ENCODE data around the gene SLC14A1.

Gene SLC14A1

DNA sequence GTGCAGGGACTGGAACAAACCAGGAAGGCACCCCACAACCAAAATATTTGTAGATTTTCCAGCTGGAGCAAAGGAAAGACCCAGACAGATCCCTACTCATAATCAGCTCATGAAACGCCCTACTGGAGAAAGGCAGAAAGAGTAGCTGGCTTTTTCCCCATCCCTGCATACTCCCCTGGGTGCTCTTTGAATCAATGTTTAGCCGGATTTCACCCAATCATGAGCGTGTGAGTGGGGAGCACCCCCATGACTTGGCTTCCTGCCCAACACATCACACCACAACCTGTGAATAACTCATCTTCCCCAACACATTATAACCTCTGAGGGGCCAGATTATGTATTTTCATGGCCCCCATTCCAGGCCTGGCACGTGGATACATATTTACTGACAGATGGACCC lies 35.1 kb upstream of the SLC14A1 start:
- Mint-ChIP-seq H3K4me3 (no peak overlapping the region), H3K27me3 (ENCODE audit: low read depth) (no peaks in the 10 kb centered on the region), H3K9me3 (peaks cover 8% of the 10 kb centered on the region), H3K36me3 (ENCODE audit: low read depth) (peaks cover 2% of the 10 kb centered on the region), H3K4me1 (peaks cover 45% of the 10 kb centered on the region), H3K27ac (peak overlapping the region; percentile 52 to 74 (median 56))
- no peak for TF ChIP-seq CTCF (IDR thresholded peaks at IDR 0.05; ENCODE audit: unreplicated experiment in 3 of 3)

- Mint-ChIP-seq H3K27me3 (ENCODE audit: low read depth) (no peaks in the 10 kb centered on the region), H3K9me3 (peaks cover 10% of the 10 kb centered on the region), H3K4me1 (peaks cover 45% of the 10 kb centered on the region), H3K27ac (no peak overlapping the region), H3K4me3 (no peak overlapping the region), H3K36me3 (ENCODE audit: low read depth) (peaks cover 4% of the 10 kb centered on the region)
- no peak for TF ChIP-seq CTCF (IDR thresholded peaks at IDR 0.05; ENCODE audit: unreplicated experiment in 3 of 3)
Observed at GRCh38 chr18:45689396-45689795, 34.6 kb upstream of the SLC14A1 start.

- peak; percentile 82 to 88 (median 85) for TF ChIP-seq CTCF (IDR thresholded peaks at IDR 0.05; ENCODE audit: unreplicated experiment in 3 of 3)
- Mint-ChIP-seq H3K4me1 (peaks cover 42% of the 10 kb centered on the region), H3K4me3 (peak overlapping the region in 1 of 3 experiments; percentile 46), H3K9me3 (peaks cover 23% of the 10 kb centered on the region), H3K27me3 (ENCODE audit: low read depth) (no peaks in the 10 kb centered on the region), H3K27ac (peak overlapping the region; percentile 30 to 83 (median 30)), H3K36me3 (ENCODE audit: low read depth) (peaks cover 4% of the 10 kb centered on the region)
Observed at GRCh38 chr18:45690975-45691815, 32.8 kb upstream of the SLC14A1 start.

DNA sequence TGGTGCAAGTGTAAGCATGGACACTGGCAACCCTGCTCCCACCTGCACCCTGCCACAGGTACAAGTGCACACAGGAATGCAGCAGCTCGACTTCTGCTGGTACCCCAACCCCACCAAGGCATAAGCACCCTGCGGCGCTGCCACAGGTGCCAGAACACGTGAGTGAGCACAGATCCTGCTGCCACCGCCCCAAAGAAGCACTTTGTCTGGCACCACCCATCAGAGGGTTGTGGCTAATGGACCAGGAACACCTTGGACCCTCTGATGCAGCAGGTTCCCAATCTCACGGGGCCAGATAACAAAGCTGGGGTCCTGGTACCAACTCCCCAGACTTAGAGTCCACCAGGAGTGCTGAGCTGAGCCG lies 32.2 kb upstream of the SLC14A1 start:
- Mint-ChIP-seq H3K27me3 (ENCODE audit: low read depth) (no peaks in the 10 kb centered on the region), H3K4me3 (no peak overlapping the region), H3K9me3 (peaks cover 29% of the 10 kb centered on the region), H3K27ac (no peak overlapping the region), H3K36me3 (ENCODE audit: low read depth) (peaks cover 4% of the 10 kb centered on the region), H3K4me1 (peaks cover 38% of the 10 kb centered on the region)
- TF ChIP-seq CTCF (IDR thresholded peaks at IDR 0.05; ENCODE audit: unreplicated experiment in 3 of 3), result no peak

- no peak overlapping the region for H3K4me3 Mint-ChIP-seq
- H3K4me1 Mint-ChIP-seq, result no peaks in the 10 kb centered on the region
- H3K27me3 Mint-ChIP-seq (ENCODE audit: low read depth), result peaks cover 5% of the 10 kb centered on the region
- no peak for TF ChIP-seq CTCF (IDR thresholded peaks at IDR 0.05; ENCODE audit: unreplicated experiment in 3 of 3)
- H3K9me3 Mint-ChIP-seq, result peaks cover 45% of the 10 kb centered on the region
- no peak overlapping the region for H3K27ac Mint-ChIP-seq
- H3K36me3 Mint-ChIP-seq (ENCODE audit: low read depth), result peaks cover 6% of the 10 kb centered on the region
Observed at GRCh38 chr18:45702708-45703265, 21.2 kb upstream of the SLC14A1 start.

Data from nephron (organoid).